ENCODE results near the gene GPC6.
A peak's percentile ranks its signal among the peaks of the same experiment; 100 is the strongest.

The GPC6 gene

DNA sequence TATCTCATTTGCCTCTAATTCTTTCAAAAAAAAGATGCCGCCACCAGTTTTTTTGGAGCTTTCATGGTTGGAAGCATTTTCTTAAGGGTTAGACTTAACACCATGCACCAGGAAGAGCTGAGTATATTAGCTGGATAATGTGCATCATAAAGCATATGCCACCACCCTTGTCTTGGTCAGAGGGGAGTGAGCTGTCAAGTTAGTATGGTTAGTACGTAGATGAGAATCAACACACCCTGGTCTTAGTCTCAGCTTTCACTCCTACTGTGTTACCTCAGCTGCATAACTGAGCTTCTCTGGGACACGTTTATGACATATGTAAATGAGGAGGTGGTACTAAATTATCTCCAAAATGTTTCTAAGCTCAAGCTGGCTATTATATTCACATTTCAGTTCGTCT lies 837.2 kb downstream of the GPC6 start:
- no peak overlapping the region for H3K4me3 ChIP-seq (replicated peaks; ENCODE audit: low read depth, low read length)
- TF ChIP-seq, protein P1, sequence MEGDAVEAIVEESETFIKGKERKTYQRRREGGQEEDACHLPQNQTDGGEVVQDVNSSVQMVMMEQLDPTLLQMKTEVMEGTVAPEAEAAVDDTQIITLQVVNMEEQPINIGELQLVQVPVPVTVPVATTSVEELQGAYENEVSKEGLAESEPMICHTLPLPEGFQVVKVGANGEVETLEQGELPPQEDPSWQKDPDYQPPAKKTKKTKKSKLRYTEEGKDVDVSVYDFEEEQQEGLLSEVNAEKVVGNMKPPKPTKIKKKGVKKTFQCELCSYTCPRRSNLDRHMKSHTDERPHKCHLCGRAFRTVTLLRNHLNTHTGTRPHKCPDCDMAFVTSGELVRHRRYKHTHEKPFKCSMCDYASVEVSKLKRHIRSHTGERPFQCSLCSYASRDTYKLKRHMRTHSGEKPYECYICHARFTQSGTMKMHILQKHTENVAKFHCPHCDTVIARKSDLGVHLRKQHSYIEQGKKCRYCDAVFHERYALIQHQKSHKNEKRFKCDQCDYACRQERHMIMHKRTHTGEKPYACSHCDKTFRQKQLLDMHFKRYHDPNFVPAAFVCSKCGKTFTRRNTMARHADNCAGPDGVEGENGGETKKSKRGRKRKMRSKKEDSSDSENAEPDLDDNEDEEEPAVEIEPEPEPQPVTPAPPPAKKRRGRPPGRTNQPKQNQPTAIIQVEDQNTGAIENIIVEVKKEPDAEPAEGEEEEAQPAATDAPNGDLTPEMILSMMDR (IDR thresholded peaks at IDR 0.05; ENCODE audit: low read length, missing control alignments): no peak
- no peak for DNase-seq (ENCODE audit: low read depth)

DNA sequence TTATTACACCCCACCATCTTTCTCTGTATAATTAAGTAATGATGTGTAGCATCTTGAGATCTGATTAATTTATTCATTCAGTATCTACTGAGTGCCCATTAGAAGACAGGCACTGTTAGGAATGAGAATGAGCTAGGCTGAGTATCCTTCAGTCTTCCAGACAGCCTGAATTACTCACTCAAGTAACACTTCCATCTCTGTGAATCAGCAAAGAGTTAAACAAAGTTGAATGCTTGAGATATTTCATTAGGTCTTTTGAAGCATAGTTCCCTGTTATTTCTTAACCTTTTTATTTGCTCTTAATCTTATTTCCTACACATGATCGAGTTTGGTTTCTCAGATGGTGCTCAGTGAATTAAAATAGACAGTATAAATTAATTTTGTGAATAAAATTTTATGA lies 839.1 kb downstream of the GPC6 start:
- TF ChIP-seq, protein P1 (IDR thresholded peaks at IDR 0.05; ENCODE audit: low read length, missing control alignments): no peak
- DNase-seq (ENCODE audit: low read depth): peak; percentile 5
- H3K4me3 ChIP-seq (replicated peaks; ENCODE audit: low read depth, low read length): no peak overlapping the region

DNA sequence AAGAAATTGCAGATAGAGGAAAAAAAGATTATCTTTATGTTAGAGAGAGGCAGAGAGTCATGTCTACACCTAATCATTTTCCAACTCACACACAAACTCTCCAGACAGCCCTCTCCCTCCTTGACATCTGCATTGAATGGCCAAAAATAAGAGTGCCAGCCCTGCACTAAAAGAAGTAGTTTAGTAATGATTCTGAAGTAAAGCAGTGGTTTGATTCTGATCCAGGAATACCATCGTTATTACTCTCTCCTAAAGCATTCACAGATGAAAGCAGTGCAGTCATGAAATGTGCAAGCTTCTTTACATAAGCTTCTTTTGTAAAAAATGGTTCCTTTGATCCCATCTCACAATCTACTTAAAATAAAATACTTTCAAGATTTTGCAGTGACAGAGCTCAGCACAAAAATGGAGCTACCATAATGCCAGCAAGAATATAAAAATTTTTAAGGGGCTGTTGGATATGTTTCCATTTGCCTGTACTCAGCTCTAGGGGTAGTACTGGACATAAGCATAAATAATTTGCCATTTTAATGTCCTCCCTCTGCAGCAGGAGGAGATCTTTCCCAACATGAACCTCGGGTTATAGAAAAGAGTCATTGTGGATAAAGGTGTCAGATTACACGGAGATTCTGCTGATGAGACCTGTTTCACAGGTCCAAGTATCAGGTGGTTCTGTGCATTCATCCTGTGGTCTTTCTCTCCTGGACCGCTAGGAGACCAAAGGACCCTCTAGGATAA lies 846.6 kb downstream of the GPC6 start:
- DNase-seq (ENCODE audit: low read depth): peak; percentile 72
- no peak overlapping the region for H3K4me3 ChIP-seq (replicated peaks; ENCODE audit: low read depth, low read length)

DNA sequence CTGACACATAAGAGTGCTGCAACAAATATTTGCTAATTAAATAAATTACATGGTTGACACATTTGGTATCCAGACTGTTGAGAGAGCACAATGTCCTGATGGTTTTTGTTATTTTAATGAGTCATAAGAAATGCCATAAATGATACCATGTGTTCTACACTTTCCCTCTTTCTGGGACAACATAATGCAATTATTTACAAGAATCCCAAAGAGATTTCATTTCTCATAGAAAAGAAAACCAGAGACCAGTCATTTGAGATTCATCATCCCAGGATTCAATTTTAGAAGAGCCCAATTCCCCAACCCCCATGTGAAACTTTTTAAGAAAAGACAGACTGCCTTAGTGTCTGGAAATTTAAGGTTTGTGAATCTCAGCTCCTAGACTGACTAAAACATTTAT lies 853.3 kb downstream of the GPC6 start:
- peak; percentile 36 for DNase-seq (ENCODE audit: low read depth)
- H3K4me3 ChIP-seq (replicated peaks; ENCODE audit: low read depth, low read length): no peak overlapping the region

More for the DNA sequence above, 846.6 kb downstream of the GPC6 start:
- TF ChIP-seq, protein P1 (IDR thresholded peaks at IDR 0.05; ENCODE audit: low read length, missing control alignments): no peak

DNA sequence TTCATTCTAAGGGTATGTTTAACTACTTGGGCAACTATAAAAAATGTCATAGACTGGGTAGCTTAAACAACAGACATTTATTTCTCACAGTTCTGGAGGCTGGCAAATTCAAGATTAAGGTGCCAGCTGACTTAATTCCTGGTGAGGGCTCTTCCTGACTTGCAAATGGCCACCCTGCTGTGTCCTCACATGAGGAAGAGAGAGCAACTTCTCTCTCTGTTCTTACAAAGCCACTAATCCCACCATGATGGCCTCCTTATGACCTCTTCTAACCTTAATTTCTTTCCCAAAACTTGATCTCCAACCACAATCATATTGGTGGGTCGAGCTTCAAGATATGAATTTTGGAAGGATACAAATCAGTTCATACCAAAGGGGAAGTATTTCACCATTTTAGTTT lies 853.9 kb downstream of the GPC6 start:
- TF ChIP-seq, protein P1 (IDR thresholded peaks at IDR 0.05; ENCODE audit: low read length, missing control alignments): no peak
- no peak overlapping the region for H3K4me3 ChIP-seq (replicated peaks; ENCODE audit: low read depth, low read length)
- DNase-seq (ENCODE audit: low read depth): no peak

More for the DNA sequence above, 853.3 kb downstream of the GPC6 start:
- TF ChIP-seq, protein P1 (IDR thresholded peaks at IDR 0.05; ENCODE audit: low read length, missing control alignments): no peak

DNA sequence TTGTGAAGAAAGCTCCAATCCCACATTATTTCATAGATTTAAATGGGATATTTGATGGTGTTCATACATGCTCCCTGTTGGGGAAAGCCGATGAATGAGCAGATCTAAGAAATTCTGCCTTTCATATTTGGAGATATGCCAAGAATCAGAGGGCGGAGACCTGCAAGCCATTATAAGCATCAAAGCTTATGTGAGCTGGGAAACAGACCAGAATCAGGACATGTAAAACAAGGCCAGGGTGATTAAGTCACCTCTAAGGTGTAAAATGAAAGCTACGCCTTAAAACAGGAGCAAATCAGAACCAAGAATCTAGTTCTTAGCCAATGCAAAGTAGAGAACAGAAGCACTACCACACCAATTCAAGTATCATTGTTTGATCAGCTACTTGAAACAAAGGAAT lies 860.5 kb downstream of the GPC6 start:
- no peak overlapping the region for H3K4me3 ChIP-seq (replicated peaks; ENCODE audit: low read depth, low read length)
- TF ChIP-seq, protein P1 (IDR thresholded peaks at IDR 0.05; ENCODE audit: low read length, missing control alignments): no peak
- no peak for DNase-seq (ENCODE audit: low read depth)

DNA sequence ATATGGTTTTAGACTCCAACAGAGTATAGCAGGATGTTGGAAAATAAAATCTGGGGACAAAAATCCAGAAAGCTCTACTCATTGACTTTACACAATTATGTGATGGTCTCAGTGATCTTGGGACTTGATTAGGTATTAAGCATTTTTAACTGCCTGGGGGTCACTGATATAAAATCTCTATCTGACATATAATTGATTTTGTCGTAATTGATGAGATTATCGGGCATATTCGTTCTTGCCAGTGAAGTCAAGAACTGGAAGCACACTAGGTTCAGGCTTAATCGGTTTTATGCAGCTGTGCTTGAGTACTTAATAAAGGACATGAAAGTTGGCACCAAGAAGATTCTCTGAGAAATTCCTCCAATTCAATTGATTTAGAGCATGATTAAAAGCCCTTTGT lies 862.1 kb downstream of the GPC6 start:
- no peak overlapping the region for H3K4me3 ChIP-seq (replicated peaks; ENCODE audit: low read depth, low read length)
- no peak for DNase-seq (ENCODE audit: low read depth)
- TF ChIP-seq, protein P1 (IDR thresholded peaks at IDR 0.05; ENCODE audit: low read length, missing control alignments): no peak
